GM19395 (cell line): Measurements from ENCODE around the gene MAST2.
"Not testable (repeated sequence)": the region's sequence is repeated elsewhere in the genome, so short reads cannot be mapped to it uniquely, and the experiment has no call there.

Experiments
- ATAC-seq: cut with Tn5 transposase; IDR thresholded peaks from one replicate; pipeline ENCODE4 v1.9.1; 2021; ENCODE audit warnings: mild to moderate bottlenecking, moderate library complexity; ENCODE audit not compliant: unreplicated experiment

Gene MAST2

GRCh38 chr1:45891087-45891486 is 87.7 kb downstream of the MAST2 start:
- ATAC-seq, result no peak

- no peak for ATAC-seq
Observed at GRCh38 chr1:45892068-45892785, 88.8 kb downstream of the MAST2 start.

- ATAC-seq, result no peak
Observed at GRCh38 chr1:45894331-45894730, 90.9 kb downstream of the MAST2 start.

GRCh38 chr1:45894921-45895320 is 91.5 kb downstream of the MAST2 start:
- ATAC-seq, result no peak

- no peak for ATAC-seq
Observed at GRCh38 chr1:45895406-45895805, 92.0 kb downstream of the MAST2 start.

- ATAC-seq, result no peak
Observed at GRCh38 chr1:45906883-45907282, 103.5 kb downstream of the MAST2 start.

GRCh38 chr1:45908611-45909140 is 105.3 kb downstream of the MAST2 start:
- no peak for ATAC-seq

- no peak for ATAC-seq
Observed at GRCh38 chr1:45911634-45912033, 108.2 kb downstream of the MAST2 start.

- ATAC-seq, result no peak
Observed at GRCh38 chr1:45913183-45913683, 109.8 kb downstream of the MAST2 start.

GRCh38 chr1:45913731-45914501 is 110.5 kb downstream of the MAST2 start:
- no peak for ATAC-seq

- no peak for ATAC-seq
Observed at GRCh38 chr1:45914836-45915235, 111.4 kb downstream of the MAST2 start.

- no peak for ATAC-seq
Observed at GRCh38 chr1:45922374-45922773, 119.0 kb downstream of the MAST2 start.

GRCh38 chr1:45922813-45923212 is 119.4 kb downstream of the MAST2 start:
- no peak for ATAC-seq

GRCh38 chr1:45923343-45923742 is 119.9 kb downstream of the MAST2 start:
- no peak for ATAC-seq

GRCh38 chr1:45924736-45925135 is 121.3 kb downstream of the MAST2 start:
- ATAC-seq, result no peak

GRCh38 chr1:45925728-45926287 is 122.4 kb downstream of the MAST2 start:
- no peak for ATAC-seq

GRCh38 chr1:45926330-45926729 is 122.9 kb downstream of the MAST2 start:
- no peak for ATAC-seq

GRCh38 chr1:45927231-45927915 is 124.0 kb downstream of the MAST2 start:
- ATAC-seq, result not testable (repeated sequence)

- no peak for ATAC-seq
Observed at GRCh38 chr1:45928486-45929205, 125.2 kb downstream of the MAST2 start.

- ATAC-seq, result no peak
Observed at GRCh38 chr1:45929257-45929687, 125.9 kb downstream of the MAST2 start.
